ENCODE results near the gene SLC38A4.
"Not testable (repeated sequence)": the region's sequence is repeated elsewhere in the genome, so short reads cannot be mapped to it uniquely, and the experiment has no call there.

The SLC38A4 gene

GRCh38 chr12:46855760-46856159, 30.0 kb upstream of the SLC38A4 start:
- DNase-seq (ENCODE audit: low read depth) = no peak
- H3K4me3 ChIP-seq (replicated peaks; ENCODE audit: low read depth, low read length) = no peak overlapping the region
- TF ChIP-seq CTCF (IDR thresholded peaks at IDR 0.05; ENCODE audit: low read length, missing control alignments) = no peak

- not testable (repeated sequence) for DNase-seq (ENCODE audit: low read depth); H3K4me3 ChIP-seq (replicated peaks; ENCODE audit: low read depth, low read length)
Measured at GRCh38 chr12:46854188-46854587, 28.4 kb upstream of the SLC38A4 start.

- not testable (repeated sequence) for H3K4me3 ChIP-seq (replicated peaks; ENCODE audit: low read depth, low read length); DNase-seq (ENCODE audit: low read depth)
Measured at GRCh38 chr12:46848792-46849191, 23.0 kb upstream of the SLC38A4 start.

GRCh38 chr12:46847001-46847400, 21.2 kb upstream of the SLC38A4 start:
- no peak for TF ChIP-seq CTCF (IDR thresholded peaks at IDR 0.05; ENCODE audit: low read length, missing control alignments)
- DNase-seq (ENCODE audit: low read depth) = no peak
- H3K4me3 ChIP-seq (replicated peaks; ENCODE audit: low read depth, low read length) = no peak overlapping the region

GRCh38 chr12:46843811-46844210, 18.0 kb upstream of the SLC38A4 start:
- TF ChIP-seq CTCF (IDR thresholded peaks at IDR 0.05; ENCODE audit: low read length, missing control alignments) = no peak
- no peak overlapping the region for H3K4me3 ChIP-seq (replicated peaks; ENCODE audit: low read depth, low read length)
- DNase-seq (ENCODE audit: low read depth) = peak; percentile 52

- TF ChIP-seq CTCF (IDR thresholded peaks at IDR 0.05; ENCODE audit: low read length, missing control alignments) = no peak
- no peak for DNase-seq (ENCODE audit: low read depth)
- no peak overlapping the region for H3K4me3 ChIP-seq (replicated peaks; ENCODE audit: low read depth, low read length)
Measured at GRCh38 chr12:46841891-46842290, 16.1 kb upstream of the SLC38A4 start.

GRCh38 chr12:46839964-46840363, 14.2 kb upstream of the SLC38A4 start:
- TF ChIP-seq CTCF (IDR thresholded peaks at IDR 0.05; ENCODE audit: low read length, missing control alignments) = no peak
- DNase-seq (ENCODE audit: low read depth) = no peak
- H3K4me3 ChIP-seq (replicated peaks; ENCODE audit: low read depth, low read length) = no peak overlapping the region

- TF ChIP-seq CTCF (IDR thresholded peaks at IDR 0.05; ENCODE audit: low read length, missing control alignments) = no peak
- DNase-seq (ENCODE audit: low read depth) = no peak
- H3K4me3 ChIP-seq (replicated peaks; ENCODE audit: low read depth, low read length) = no peak overlapping the region
Measured at GRCh38 chr12:46839232-46839631, 13.4 kb upstream of the SLC38A4 start.
